Testis (tissue), 2 donors: ENCODE data around the gene TUBA3C.

Source experiments
- POLR2A ChIP-seq: fragments of 450-650 bp; IDR thresholded peaks from one replicate; pipeline ENCODE4 v1.6.1; 2017; ENCODE audit warnings: antibody characterized with exemption, mild to moderate bottlenecking, moderate library complexity
- TF ChIP-seq, protein P1 (sequence below), 3 experiments: fragments of 450-650 bp in 2 of 3; fragments of 200-600 bp in 1 of 3; sonication (generic) in 1 of 3; IDR thresholded peaks; one replicate each; pipeline ENCODE4 v1.5.1; 2016 to 2019; ENCODE audit warnings: antibody characterized with exemption in 3 of 3, mild to moderate bottlenecking in 2 of 3, moderate library complexity in 1 of 3

DNA sequence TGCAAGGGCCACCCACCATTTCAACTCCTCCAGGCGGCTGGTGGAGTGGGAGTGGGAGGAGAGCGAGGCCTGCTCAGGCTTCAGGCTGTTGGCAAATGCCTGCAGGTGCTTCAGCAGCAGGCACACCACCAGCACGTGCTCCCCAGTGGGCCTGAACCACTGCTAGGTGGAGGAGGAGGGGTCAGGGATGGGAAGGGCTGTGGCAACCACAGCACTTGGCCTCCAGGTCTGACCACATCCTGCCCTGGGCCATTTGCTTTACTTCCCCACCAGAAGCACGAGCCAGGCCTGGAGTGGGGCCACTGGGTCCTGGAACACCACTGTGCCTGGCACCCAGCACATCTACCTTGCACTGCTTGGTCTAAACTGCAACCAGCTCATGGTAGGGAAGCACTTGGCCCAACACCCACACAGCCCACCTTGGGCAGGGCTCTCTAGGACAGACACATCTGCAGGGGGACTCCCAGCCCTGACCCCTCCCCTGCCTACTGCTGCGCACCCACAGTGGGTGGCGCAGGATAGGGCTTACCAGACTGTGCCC lies 26.2 kb downstream of the TUBA3C start:
- TF ChIP-seq POLR2A: no peak
- TF ChIP-seq, protein P1, sequence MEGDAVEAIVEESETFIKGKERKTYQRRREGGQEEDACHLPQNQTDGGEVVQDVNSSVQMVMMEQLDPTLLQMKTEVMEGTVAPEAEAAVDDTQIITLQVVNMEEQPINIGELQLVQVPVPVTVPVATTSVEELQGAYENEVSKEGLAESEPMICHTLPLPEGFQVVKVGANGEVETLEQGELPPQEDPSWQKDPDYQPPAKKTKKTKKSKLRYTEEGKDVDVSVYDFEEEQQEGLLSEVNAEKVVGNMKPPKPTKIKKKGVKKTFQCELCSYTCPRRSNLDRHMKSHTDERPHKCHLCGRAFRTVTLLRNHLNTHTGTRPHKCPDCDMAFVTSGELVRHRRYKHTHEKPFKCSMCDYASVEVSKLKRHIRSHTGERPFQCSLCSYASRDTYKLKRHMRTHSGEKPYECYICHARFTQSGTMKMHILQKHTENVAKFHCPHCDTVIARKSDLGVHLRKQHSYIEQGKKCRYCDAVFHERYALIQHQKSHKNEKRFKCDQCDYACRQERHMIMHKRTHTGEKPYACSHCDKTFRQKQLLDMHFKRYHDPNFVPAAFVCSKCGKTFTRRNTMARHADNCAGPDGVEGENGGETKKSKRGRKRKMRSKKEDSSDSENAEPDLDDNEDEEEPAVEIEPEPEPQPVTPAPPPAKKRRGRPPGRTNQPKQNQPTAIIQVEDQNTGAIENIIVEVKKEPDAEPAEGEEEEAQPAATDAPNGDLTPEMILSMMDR (IDR thresholded peaks at IDR 0.05): no peak
